ENCODE measurements around the gene AACS. TPM values are rescaled to one million over a fixed set of nuclear protein-coding genes. Genes with fewer than 3 reads are reported as not detected.

AACS gene
- total RNA-seq, 2 experiments from 2014 or later: 25.4 to 25.5 TPM

DNA sequence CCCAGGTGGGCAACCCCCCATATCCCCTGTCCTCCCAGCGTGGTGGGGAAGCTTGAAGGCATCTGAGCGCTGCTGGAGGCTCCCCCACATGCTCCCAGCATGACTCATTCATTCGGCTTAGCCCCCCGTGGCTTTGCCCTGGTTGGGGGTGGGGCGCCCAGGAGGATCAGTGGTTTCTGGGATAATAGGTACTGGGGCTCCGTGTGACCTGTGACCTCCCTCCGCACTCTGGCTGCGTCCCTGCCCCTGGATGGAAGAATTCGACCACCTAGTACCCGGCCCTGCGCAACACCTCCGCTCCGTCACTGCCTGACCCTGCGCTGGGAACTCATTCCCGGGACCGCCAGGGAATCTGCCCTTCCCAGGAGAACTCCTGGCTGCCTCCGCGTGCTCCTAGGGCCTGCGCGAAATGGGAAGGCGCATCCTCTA lies 120.1 kb downstream of the AACS start:
- Mint-ChIP-seq H3K4me1 (peaks cover 2% of the 10 kb centered on the region), H3K27ac (no peak overlapping the region), H3K9me3 (no peaks in the 10 kb centered on the region), H3K4me3 (no peak overlapping the region), H3K36me3 (no peaks in the 10 kb centered on the region), H3K27me3 (peaks cover 65% of the 10 kb centered on the region)
- DNase-seq: no peak
- no peak for ATAC-seq (ENCODE audit: low read depth)
- POLR2A ChIA-PET: no interaction called here

DNA sequence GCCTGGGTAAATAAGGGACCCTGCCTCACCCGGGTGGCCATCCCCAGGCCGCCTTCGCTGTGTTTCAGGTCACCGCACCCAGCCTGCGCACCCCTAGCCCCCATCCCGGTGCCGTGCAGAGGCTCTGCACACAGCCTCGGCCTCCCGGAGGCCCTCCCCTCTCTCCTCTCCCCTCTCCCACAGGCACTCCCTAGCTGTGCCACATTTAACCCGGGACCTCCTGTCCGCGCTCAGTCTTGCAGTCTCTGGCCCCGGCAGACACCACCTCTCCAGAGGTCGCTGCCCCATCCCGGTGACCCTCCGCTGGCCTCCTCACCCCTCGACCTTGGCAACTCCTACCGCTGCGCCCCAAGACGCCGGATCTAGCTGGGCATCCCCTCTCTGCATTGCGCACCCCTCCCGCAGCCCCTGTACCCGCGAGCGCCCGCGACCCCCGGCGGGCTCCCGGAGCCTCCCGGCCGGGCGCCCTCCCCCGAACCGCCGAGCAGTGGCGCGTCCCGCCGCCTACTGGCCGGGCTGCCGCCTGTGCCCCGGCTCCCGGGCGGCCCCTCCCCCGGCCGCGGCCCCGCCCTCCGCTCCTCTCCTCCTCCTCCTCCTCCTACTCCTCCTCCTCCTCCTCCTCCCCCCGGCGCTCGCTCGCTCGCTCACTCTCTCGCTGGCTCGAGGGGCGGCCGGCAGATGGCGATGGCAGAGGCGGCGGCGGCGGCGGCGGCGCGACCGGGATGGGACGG lies 120.7 kb downstream of the AACS start, which contains the start of gene TMEM132B:
TMEM132B (plus strand) TSS at position 647 of the 731 bp plus-strand sequence.
- H3K27ac Mint-ChIP-seq: no peak within 1 kb of the TSS
- peak within 1 kb of the TSS; percentile 22 for H3K4me3 Mint-ChIP-seq
- peak; percentile 76 for DNase-seq
- H3K9me3 Mint-ChIP-seq: no peaks in the 10 kb centered on the region
- H3K4me1 Mint-ChIP-seq: peaks cover 2% of the 10 kb centered on the region
- H3K36me3 Mint-ChIP-seq: no peaks in the 10 kb centered on the region
- POLR2A ChIA-PET: no interaction called here
- peaks cover 65% of the 10 kb centered on the region for H3K27me3 Mint-ChIP-seq
- peak; percentile 80 for ATAC-seq (ENCODE audit: low read depth)

- POLR2A ChIA-PET: no interaction called here
- DNase-seq: peak; percentile 37
- no peak overlapping the region for H3K27ac Mint-ChIP-seq
- H3K4me3 Mint-ChIP-seq: no peak overlapping the region
- H3K4me1 Mint-ChIP-seq: peaks cover 2% of the 10 kb centered on the region
- H3K27me3 Mint-ChIP-seq: peaks cover 68% of the 10 kb centered on the region
- no peaks in the 10 kb centered on the region for H3K9me3 Mint-ChIP-seq
- H3K36me3 Mint-ChIP-seq: no peaks in the 10 kb centered on the region
- ATAC-seq (ENCODE audit: low read depth): peak; percentile 37
These were observed 121.4 kb downstream of the AACS start for GRCh38 chr12:125186471-125187147.

GRCh38 chr12:125187148-125187745 lies 122.0 kb downstream of the AACS start:
- H3K27ac Mint-ChIP-seq: no peak overlapping the region
- POLR2A ChIA-PET: no interaction called here
- no peaks in the 10 kb centered on the region for H3K36me3 Mint-ChIP-seq
- DNase-seq: no peak
- H3K9me3 Mint-ChIP-seq: no peaks in the 10 kb centered on the region
- H3K4me1 Mint-ChIP-seq: peaks cover 2% of the 10 kb centered on the region
- H3K27me3 Mint-ChIP-seq: peaks cover 70% of the 10 kb centered on the region
- no peak for ATAC-seq (ENCODE audit: low read depth)
- H3K4me3 Mint-ChIP-seq: no peak overlapping the region

GRCh38 chr12:125187780-125188741 lies 122.8 kb downstream of the AACS start:
- peaks cover 2% of the 10 kb centered on the region for H3K4me1 Mint-ChIP-seq
- no peak overlapping the region for H3K27ac Mint-ChIP-seq
- no peak overlapping the region for H3K4me3 Mint-ChIP-seq
- H3K36me3 Mint-ChIP-seq: no peaks in the 10 kb centered on the region
- peaks cover 71% of the 10 kb centered on the region for H3K27me3 Mint-ChIP-seq
- ATAC-seq (ENCODE audit: low read depth) (no peak), DNase-seq (no peak)
- H3K9me3 Mint-ChIP-seq: no peaks in the 10 kb centered on the region
- POLR2A ChIA-PET: no interaction called here

- no peaks in the 10 kb centered on the region for H3K36me3 Mint-ChIP-seq
- no peaks in the 10 kb centered on the region for H3K9me3 Mint-ChIP-seq
- POLR2A ChIA-PET: no interaction called here
These were observed 123.8 kb downstream of the AACS start for GRCh38 chr12:125189015-125189414.

GRCh38 chr12:125189502-125189901 lies 124.3 kb downstream of the AACS start:
- no peak overlapping the region for H3K27ac Mint-ChIP-seq
- no peaks in the 10 kb centered on the region for H3K9me3 Mint-ChIP-seq
- no peak overlapping the region for H3K4me3 Mint-ChIP-seq
- peaks cover 68% of the 10 kb centered on the region for H3K27me3 Mint-ChIP-seq
- DNase-seq: no peak
- no peaks in the 10 kb centered on the region for H3K36me3 Mint-ChIP-seq
- H3K4me1 Mint-ChIP-seq: peaks cover 2% of the 10 kb centered on the region
- no peak for ATAC-seq (ENCODE audit: low read depth)
- POLR2A ChIA-PET: no interaction called here

More at GRCh38 chr12:125189015-125189414, 123.8 kb downstream of the AACS start:
- Mint-ChIP-seq H3K27ac (no peak overlapping the region), H3K27me3 (peaks cover 72% of the 10 kb centered on the region), H3K4me1 (peaks cover 2% of the 10 kb centered on the region), H3K4me3 (no peak overlapping the region)
- ATAC-seq (ENCODE audit: low read depth) (no peak), DNase-seq (no peak)

- ATAC-seq (ENCODE audit: low read depth) (no peak), DNase-seq (no peak)
- Mint-ChIP-seq H3K9me3 (no peaks in the 10 kb centered on the region), H3K4me3 (no peak overlapping the region), H3K27me3 (peaks cover 61% of the 10 kb centered on the region), H3K36me3 (no peaks in the 10 kb centered on the region), H3K27ac (no peak overlapping the region), H3K4me1 (peaks cover 2% of the 10 kb centered on the region)
- POLR2A ChIA-PET: no interaction called here
These were observed 126.3 kb downstream of the AACS start for GRCh38 chr12:125191361-125192087.

- Mint-ChIP-seq H3K27ac (no peak overlapping the region), H3K27me3 (peaks cover 56% of the 10 kb centered on the region), H3K4me1 (peaks cover 2% of the 10 kb centered on the region), H3K36me3 (no peaks in the 10 kb centered on the region), H3K9me3 (no peaks in the 10 kb centered on the region), H3K4me3 (no peak overlapping the region)
- DNase-seq (no peak), ATAC-seq (ENCODE audit: low read depth) (no peak)
- POLR2A ChIA-PET: no interaction called here
These were observed 127.5 kb downstream of the AACS start for GRCh38 chr12:125192690-125193221.

Other genes starting within 250 kb of the AACS start
- 10 to 100 TPM; 10.8 to 13.0 TPM for gene SCARB1, start 201.6 kb upstream of the AACS start, total RNA-seq
- 1,000 to 10,000 TPM; 1,024 to 1,046 TPM for gene UBC, start 150.8 kb upstream of the AACS start, total RNA-seq
- gene DHX37, start 76.3 kb upstream of the AACS start, total RNA-seq: 10 to 100 TPM; 29.7 to 30.2 TPM
- gene BRI3BP, start 71.8 kb upstream of the AACS start, total RNA-seq: 10 to 100 TPM; 17.1 to 17.2 TPM
- gene TMEM132B, start 121.0 kb downstream of the AACS start, total RNA-seq: not detected